H1 (cell line): Measurements from ENCODE around the gene LAD1. TPM values are rescaled to one million over a fixed set of nuclear protein-coding genes. Genes with fewer than 3 reads are reported as not detected.

Experiments used
- CHD7 ChIP-seq: fragments of 300-600 bp; sonication (generic); IDR thresholded peaks from 2 replicates; pipeline ENCODE4 v1.7.1; 2012; ENCODE audit warnings: low read length, moderate library complexity, mild to moderate bottlenecking, inconsistent platforms; ENCODE audit not compliant: insufficient replicate concordance
- SP4 ChIP-seq: IDR thresholded peaks from 2 replicates; pipeline ENCODE4 v1.6.1; 2012; ENCODE audit warnings: low read length, inconsistent platforms
- YY1 ChIP-seq: IDR thresholded peaks from 2 replicates; pipeline ENCODE4 v1.6.1; 2011; ENCODE audit warnings: low read depth, mild to moderate bottlenecking, low read length
- polyA plus RNA-seq, 7 experiments: library from polyadenylated mRNA; depleted of rRNA in 3 of 7; stranded (reverse) in 5 of 7; unstranded in 2 of 7; fragments of >200 nt in 5 of 7; fragments of 200-250 nt in 2 of 7; gene quantifications; 1 replicate in 5 of 7; 2 replicates in 1 of 7; 4 replicates in 1 of 7; pipeline versions ENCODE4 v1.2.1 to v1.2.3, GENCODE V29; 2011 to 2013; ENCODE audit warnings: missing spikeins in 2 of 7, mixed read lengths in 2 of 7
- total RNA-seq: library from RNA; stranded (reverse); fragmentation: NEBNext Ultra II Directional; extraction: Animal tissue kit (Norgen Biotek cat#: 25700); gene quantifications from 2 replicates; pipeline ENCODE4 v1.2.1, GENCODE V29; 2021

LAD1 gene
- total and polyA plus RNA-seq, 2 of the 8 experiments (the other 6 are each of a cell fraction or from before 2014, with no cell fraction given), result 9.3 to 32.8 TPM

GRCh38 chr1:201414051-201414738, 15.1 kb upstream of the LAD1 start (continued):
- TF ChIP-seq CHD7 (no peak), SP4 (no peak), YY1 (no peak)
